B cell (primary cell): Measurements from ENCODE around the gene PINLYP. TPM values are rescaled to one million over a fixed set of nuclear protein-coding genes. Genes with fewer than 3 reads are reported as not detected.

Experiments used
- ATAC-seq: fragments of 200-7000 bp; cut with Tn5 transposase; one replicate; pipeline ENCODE4 v1.10.0; 2021; ENCODE audit warnings: low read depth, mild to moderate bottlenecking, moderate number of reproducible peaks, moderate library complexity
- CTCF ChIA-PET: fragments of 350-600 bp; sonication (Branson Sonifier 250); formaldehyde crosslinking; loops from one replicate; lab custom pipeline; 2021; ENCODE audit warnings: antibody characterized with exemption, inconsistent platforms; lab: Charles Lee
- POLR2A ChIA-PET: fragments of 350-600 bp; sonication (Branson Sonifier 250); formaldehyde crosslinking; loops from one replicate; lab custom pipeline; 2021; ENCODE audit warnings: antibody characterized with exemption; lab: Charles Lee
- DNase-seq: peaks from one replicate; pipeline ENCODE4 v3.0.0; 2013
- H2AFZ ChIP-seq: 2 replicates; pipeline ENCODE4 v1.6.1; 2012; ENCODE audit warnings: mild to moderate bottlenecking, low read depth, low read length; ENCODE audit not compliant: insufficient read depth, poor library complexity, severe bottlenecking
- H3K27ac ChIP-seq, 2 donors: 1 replicate in 1 of 2; 2 replicates in 1 of 2; pipeline ENCODE4 v1.5.1; 2012 to 2013; ENCODE audit warnings: low read length in 2 of 2, mild to moderate bottlenecking in 2 of 2, moderate library complexity in 1 of 2
- H3K27me3 ChIP-seq, 4 experiments: fragments of 200-600 bp in 1 of 4; sonication (generic) in 1 of 4; replicated peaks in 1 of 4; 1 replicate in 2 of 4; 2 replicates in 2 of 4; pipeline versions ENCODE4 v1.6.1 to v1.7.0; 2013 to 2016; ENCODE audit warnings: low read length in 3 of 4, mild to moderate bottlenecking in 2 of 4, mixed read lengths in 1 of 4, moderate library complexity in 1 of 4; ENCODE audit not compliant: insufficient read depth in 4 of 4, control insufficient read depth in 3 of 4; ENCODE audit errors: control extremely low read depth in 1 of 4
- H3K36me3 ChIP-seq, 2 experiments: replicated peaks in 1 of 2; 1 replicate in 1 of 2; 2 replicates in 1 of 2; pipeline versions ENCODE4 v1.6.1 to v1.7.1; 2013; ENCODE audit warnings: low read length in 1 of 2; ENCODE audit not compliant: insufficient read depth in 2 of 2, control insufficient read depth in 1 of 2; ENCODE audit errors: control extremely low read depth in 1 of 2, extremely low read depth in 1 of 2
- H3K4me1 ChIP-seq, 2 donors: fragments of 200-600 bp in 1 of 2; sonication (generic) in 1 of 2; 1 replicate in 1 of 2; 2 replicates in 1 of 2; pipeline versions ENCODE4 v1.5.1 to v1.6.1; 2013 to 2017; ENCODE audit warnings: low read length in 2 of 2; ENCODE audit not compliant: control insufficient read depth in 2 of 2, insufficient read depth in 2 of 2
- H3K4me2 ChIP-seq: replicated peaks from 2 replicates; pipeline ENCODE3; 2012; ENCODE audit warnings: mild to moderate bottlenecking, low read depth, low read length; ENCODE audit not compliant: poor library complexity, severe bottlenecking
- H3K4me3 ChIP-seq, 5 experiments: fragments of 200-600 bp in 1 of 5; sonication (generic) in 1 of 5; 1 replicate in 3 of 5; 2 replicates in 2 of 5; pipeline versions ENCODE4 v1.5.1 to v1.7.0; 2011 to 2016; ENCODE audit warnings: low read length in 4 of 5, mild to moderate bottlenecking in 4 of 5, low read depth in 2 of 5, control low read depth in 1 of 5, moderate library complexity in 1 of 5; ENCODE audit not compliant: insufficient read depth in 1 of 5; ENCODE audit errors: control extremely low read depth in 1 of 5, extremely low read depth in 1 of 5
- H3K79me2 ChIP-seq: fragments of 200-600 bp; sonication (generic); one replicate; pipeline ENCODE4 v1.6.0; 2016; ENCODE audit warnings: low read length; ENCODE audit not compliant: control insufficient read depth, insufficient read depth
- H3K9ac ChIP-seq: fragments of 200-600 bp; sonication (generic); 2 replicates; pipeline ENCODE4 v1.6.1; 2017; ENCODE audit warnings: mild to moderate bottlenecking, low read length, moderate library complexity
- H3K9me3 ChIP-seq, 3 donors: one replicate each; pipeline versions ENCODE4 v1.6.1 to v1.7.1; 2013; ENCODE audit warnings: low read length in 2 of 3; ENCODE audit not compliant: control insufficient read depth in 2 of 3, insufficient read depth in 1 of 3; ENCODE audit errors: control extremely low read depth in 1 of 3
- H4K20me1 ChIP-seq: 2 replicates; pipeline ENCODE4 v1.6.0; 2012; ENCODE audit warnings: mild to moderate bottlenecking, low read length; ENCODE audit not compliant: insufficient read depth, control insufficient read depth, poor library complexity, severe bottlenecking
- H3K27ac Mint-ChIP-seq: one replicate; pipeline ENCODE4 v1.8.0; 2021; ENCODE audit warnings: mixed read lengths
- H3K27me3 Mint-ChIP-seq: one replicate; pipeline ENCODE4 v1.8.0; 2021; ENCODE audit warnings: mixed read lengths
- H3K4me1 Mint-ChIP-seq: one replicate; pipeline ENCODE4 v1.8.0; 2021; ENCODE audit warnings: mixed read lengths
- H3K4me3 Mint-ChIP-seq: one replicate; pipeline ENCODE4 v1.8.0; 2021; ENCODE audit warnings: mixed read lengths
- H3K9me3 Mint-ChIP-seq: one replicate; pipeline ENCODE4 v1.8.0; 2022; ENCODE audit warnings: mixed read lengths; ENCODE audit not compliant: insufficient read depth
- CTCF ChIP-seq: fragments of 200-600 bp; IDR thresholded peaks from one replicate; pipeline ENCODE4 v1.8.0; 2022; ENCODE audit warnings: antibody characterized with exemption, mild to moderate bottlenecking
- EZH2 ChIP-seq: IDR thresholded peaks from 2 replicates; pipeline ENCODE4 v1.6.1; 2012; ENCODE audit warnings: borderline replicate concordance, low read depth, mild to moderate bottlenecking, moderate library complexity, low read length; ENCODE audit not compliant: insufficient read depth, poor library complexity, severe bottlenecking
- WGBS: methylation state at CpG from one replicate; pipeline ENCODE4 v1.1.5; 2013; ENCODE audit warnings: missing lambda C conversion rate; ENCODE audit not compliant: insufficient coverage; 5-methylcytosine and 5-hydroxymethylcytosine counted together
- intact Hi-C: fragments of 100-400 bp; cut with micrococcal nuclease; formaldehyde crosslinking; loops from one replicate; pipeline ENCODE4 v1.10.0; 2022
- polyA plus RNA-seq: library from polyadenylated mRNA; depleted of rRNA; stranded (reverse); fragments of >200 nt; gene quantifications from 2 replicates; pipeline ENCODE4 v1.2.3, GENCODE V29; 2012
- total RNA-seq, 2 donors: library from RNA; stranded (reverse); fragments of 120-200 nt in 1 of 2; gene quantifications; 1 replicate in 1 of 2; 2 replicates in 1 of 2; pipeline versions ENCODE4 v1.2.3 to v1.2.4, GENCODE V29; 2013 to 2022

Gene PINLYP
- total and polyA plus RNA-seq, 2 donors (not counting 1 experiment from before 2014, with no cell fraction given) = 2.0 to 2.9 TPM

GRCh38 chr19:43555185-43555770 is 20.3 kb upstream of the PINLYP start:
- peak; percentile 83 for DNase-seq
- WGBS = 19% methylated on average over 4 of the region's 8 CpGs
- Mint-ChIP-seq H3K4me1 (peaks cover 11% of the 10 kb centered on the region), H3K27me3 (no peaks in the 10 kb centered on the region), H3K4me3 (no peak overlapping the region), H3K27ac (peak overlapping the region; percentile 3), H3K9me3 (no peaks in the 10 kb centered on the region)
- Histone ChIP-seq H3K9ac (no peak overlapping the region), H2AFZ (no peak overlapping the region), H4K20me1 (peaks cover 28% of the 10 kb centered on the region), H3K27ac (no peak overlapping the region), H3K4me1 (peaks cover under 1 to 10% of the 10 kb centered on the region in 2 donors), H3K9me3 (no peaks in the 10 kb centered on the region), H3K4me3 (no peak overlapping the region), H3K27me3 (no peaks in the 10 kb centered on the region), H3K4me2 (no peak overlapping the region), H3K79me2 (peaks cover 44% of the 10 kb centered on the region), H3K36me3 (peaks cover 6 to 60% of the 10 kb centered on the region in 2 experiments)
- TF ChIP-seq CTCF (peak; percentile 83), EZH2 (no peak)
- peak; percentile 94 for ATAC-seq
- ChIA-PET CTCF (interaction anchor here (0.6 to 8.9 kb wide), 32 partner anchors 8 to 254 kb away, joined by 3 to 126 read pairs (median 5); partner anchors contain the start of genes IRGQ, PINLYP, XRCC1 and ZNF575), POLR2A (interaction anchor here (0.5 to 1.4 kb wide), 4 partner anchors 12 to 169 kb away, joined by 3 to 4 read pairs (median 4); partner anchors contain the start of genes IRGQ and ZNF576)
- intact Hi-C loops = loop anchor here (1.0 kb wide), 2 partner anchors 41 to 97 kb away; partner anchors contain the start of genes IRGQ and ZNF576

- no peaks in the 10 kb centered on the region for H3K27me3 Mint-ChIP-seq
- no peak overlapping the region for H3K4me3 ChIP-seq
- no peaks in the 10 kb centered on the region for H3K27me3 ChIP-seq
- peaks cover 0 to 11% (median 0%) of the 10 kb centered on the region in 3 donors for H3K9me3 ChIP-seq
- H3K4me2 ChIP-seq = peak overlapping the region; percentile 69
- ATAC-seq (no peak), DNase-seq (no peak)
- H3K4me1 Mint-ChIP-seq = peaks cover 53% of the 10 kb centered on the region
- H3K4me3 Mint-ChIP-seq = peak overlapping the region; percentile 24
- no peaks in the 10 kb centered on the region for H4K20me1 ChIP-seq
- ChIA-PET POLR2A (interaction anchor here (0.7 to 1.1 kb wide), 2 partner anchors 35 to 239 kb away, joined by 3 read pairs; partner anchors contain the start of genes IRGQ and ZNF576), CTCF (interaction anchor here (1.0 to 1.9 kb wide), 5 partner anchors 28 to 194 kb away, joined by 3 to 7 read pairs (median 4); partner anchors contain the start of genes IRGQ and SMG9)
- H3K9me3 Mint-ChIP-seq = no peaks in the 10 kb centered on the region
- H3K79me2 ChIP-seq = peaks cover 33% of the 10 kb centered on the region
- peaks cover 3 to 16% of the 10 kb centered on the region in 2 experiments for H3K36me3 ChIP-seq
- peaks cover 42 to 52% of the 10 kb centered on the region in 2 donors for H3K4me1 ChIP-seq
- no peak overlapping the region for H3K9ac ChIP-seq
- peak overlapping the region; percentile 30 to 92 for H3K27ac ChIP-seq
- 82% methylated on average over 5 of the region's 6 CpGs for WGBS
- TF ChIP-seq EZH2 = no peak
- TF ChIP-seq CTCF = no peak
- no peak overlapping the region for H2AFZ ChIP-seq
- intact Hi-C loops = no loop called here
- peak overlapping the region; percentile 99 for H3K27ac Mint-ChIP-seq
Observed at GRCh38 chr19:43560687-43561086, 14.9 kb upstream of the PINLYP start.
